Trophoblast cell (in vitro differentiated cells and primary cell): ENCODE measurements around the gene LRRFIP2.

Experiments used
- DNase-seq, 2 donors: peaks; one replicate each; pipeline ENCODE4 v3.0.0-alpha.2; 2016
- H2AFZ ChIP-seq: 2 replicates; pipeline ENCODE4 v1.6.1; 2013; ENCODE audit warnings: low read length, moderate library complexity, mild to moderate bottlenecking; ENCODE audit not compliant: insufficient read depth, poor library complexity
- H2AK5ac ChIP-seq: 2 replicates; pipeline ENCODE4 v1.6.1; 2013; ENCODE audit warnings: mild to moderate bottlenecking, low read length
- H2BK120ac ChIP-seq: 2 replicates; pipeline ENCODE4 v1.6.1; 2013; ENCODE audit warnings: low read length, mild to moderate bottlenecking, moderate library complexity; ENCODE audit not compliant: insufficient read depth, poor library complexity
- H2BK12ac ChIP-seq: 2 replicates; pipeline ENCODE4 v1.6.1; 2013; ENCODE audit warnings: mild to moderate bottlenecking, low read length, moderate library complexity
- H2BK5ac ChIP-seq: 2 replicates; pipeline ENCODE4 v1.6.1; 2013; ENCODE audit warnings: low read length, low read depth, moderate library complexity, mild to moderate bottlenecking; ENCODE audit not compliant: poor library complexity
- H3K14ac ChIP-seq: 2 replicates; pipeline ENCODE4 v1.6.1; 2013; ENCODE audit warnings: mild to moderate bottlenecking, low read length
- H3K18ac ChIP-seq: 2 replicates; pipeline ENCODE4 v1.6.1; 2013; ENCODE audit warnings: mild to moderate bottlenecking, low read length
- H3K23ac ChIP-seq: 2 replicates; pipeline ENCODE4 v1.6.1; 2013; ENCODE audit warnings: low read length
- H3K27ac ChIP-seq: 2 replicates; pipeline ENCODE4 v1.5.1; 2013; ENCODE audit warnings: low read depth, mild to moderate bottlenecking, inconsistent platforms, low read length, moderate library complexity
- H3K27me3 ChIP-seq: 2 replicates; pipeline ENCODE4 v1.6.1; 2013; ENCODE audit warnings: inconsistent platforms, mild to moderate bottlenecking, low read length, moderate library complexity; ENCODE audit not compliant: insufficient read depth
- H3K36me3 ChIP-seq, 2 experiments: 1 replicate in 1 of 2; 2 replicates in 1 of 2; pipeline ENCODE4 v1.6.1; 2013; ENCODE audit warnings: low read length in 2 of 2, mild to moderate bottlenecking in 2 of 2, moderate library complexity in 1 of 2; ENCODE audit not compliant: insufficient read depth in 2 of 2, control insufficient read depth in 1 of 2
- H3K4ac ChIP-seq: 2 replicates; pipeline ENCODE4 v1.6.1; 2013; ENCODE audit warnings: low read depth, mild to moderate bottlenecking, low read length, moderate library complexity
- H3K4me1 ChIP-seq, 2 experiments: 1 replicate in 1 of 2; 2 replicates in 1 of 2; pipeline ENCODE4 v1.6.1; 2013; ENCODE audit warnings: low read length in 2 of 2, mild to moderate bottlenecking in 2 of 2, moderate library complexity in 1 of 2; ENCODE audit not compliant: insufficient read depth in 2 of 2, control insufficient read depth in 1 of 2
- H3K4me2 ChIP-seq: 2 replicates; pipeline ENCODE4 v1.6.1; 2013; ENCODE audit warnings: inconsistent platforms, mild to moderate bottlenecking, low read length, moderate library complexity
- H3K4me3 ChIP-seq: 2 replicates; pipeline ENCODE4 v1.5.1; 2013; ENCODE audit warnings: mild to moderate bottlenecking, low read depth, low read length, inconsistent platforms
- H3K79me1 ChIP-seq: one replicate; pipeline ENCODE4 v1.6.1; 2013; ENCODE audit warnings: low read length
- H3K79me2 ChIP-seq: 2 replicates; pipeline ENCODE4 v1.6.1; 2013; ENCODE audit warnings: low read length, mild to moderate bottlenecking; ENCODE audit not compliant: control insufficient read depth, insufficient read depth, poor library complexity
- H3K9ac ChIP-seq: 2 replicates; pipeline ENCODE4 v1.6.1; 2013; ENCODE audit warnings: mild to moderate bottlenecking, low read length
- H3K9me3 ChIP-seq: 2 replicates; pipeline ENCODE4 v1.6.1; 2013; ENCODE audit warnings: low read depth, mild to moderate bottlenecking, control low read depth, inconsistent platforms, low read length; ENCODE audit not compliant: insufficient read depth
- H4K12ac ChIP-seq: 2 replicates; pipeline ENCODE4 v1.6.1; 2013; ENCODE audit warnings: low read depth, mild to moderate bottlenecking, low read length, moderate library complexity
- H4K8ac ChIP-seq: 2 replicates; pipeline ENCODE4 v1.6.1; 2013; ENCODE audit warnings: low read depth, mild to moderate bottlenecking, low read length, moderate library complexity
- H4K91ac ChIP-seq: one replicate; pipeline ENCODE4 v1.6.1; 2013; ENCODE audit warnings: low read depth, mild to moderate bottlenecking, low read length, moderate library complexity
- WGBS: extraction: QIAGEN DNeasy Blood & Tissue Kit; methylation state at CpG from one replicate; pipeline ENCODE4 v1.1.7; 2013; ENCODE audit warnings: missing lambda C conversion rate; ENCODE audit not compliant: insufficient read length, insufficient coverage; ENCODE audit errors: extremely low coverage; 5-methylcytosine and 5-hydroxymethylcytosine counted together

Gene LRRFIP2

DNA sequence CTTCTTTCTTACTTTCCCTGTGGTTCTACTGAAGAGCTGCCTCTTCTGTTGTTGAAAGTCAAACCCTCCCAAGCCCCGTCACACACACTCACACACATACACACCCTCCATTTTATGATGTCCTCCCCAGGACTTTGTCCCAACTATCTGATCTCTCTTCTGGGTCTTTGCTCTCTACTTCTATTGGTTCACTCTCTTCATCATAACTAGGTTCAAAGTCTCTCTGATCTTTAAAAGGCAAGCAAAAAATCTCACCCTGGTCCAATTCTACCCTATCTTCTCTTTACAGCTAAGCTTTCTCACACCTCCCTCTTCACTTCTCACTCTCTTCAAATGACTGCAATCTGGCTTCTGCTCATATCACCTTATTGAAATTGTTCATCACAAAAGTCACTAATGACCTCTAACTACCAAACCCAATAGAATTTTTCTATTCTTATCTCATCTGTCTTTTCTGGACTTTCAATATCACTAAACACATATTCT is 34.8 kb downstream of the LRRFIP2 start:
- Histone ChIP-seq H3K4ac (no peak overlapping the region), H3K9ac (no peak overlapping the region), H3K4me3 (no peak overlapping the region), H2AFZ (no peak overlapping the region), H2BK120ac (no peak overlapping the region), H3K79me2 (no peaks in the 10 kb centered on the region), H3K4me1 (no peaks in the 10 kb centered on the region), H2AK5ac (no peak overlapping the region), H4K8ac (no peak overlapping the region), H4K91ac (no peak overlapping the region), H3K27me3 (no peaks in the 10 kb centered on the region), H3K4me2 (no peak overlapping the region), H2BK5ac (no peak overlapping the region), H3K14ac (no peak overlapping the region), H3K79me1 (no peaks in the 10 kb centered on the region), H3K23ac (no peak overlapping the region), H2BK12ac (no peak overlapping the region), H3K36me3 (peaks cover 2 to 4% of the 10 kb centered on the region in 2 experiments), H3K18ac (no peak overlapping the region), H4K12ac (no peak overlapping the region), H3K27ac (no peak overlapping the region), H3K9me3 (no peaks in the 10 kb centered on the region)
- no CpG with 5 or more reads among the region's 1 CpG for whole genome bisulfite sequencing
- DNase-seq: no peak

GRCh38 chr3:37138816-37139215 is 35.6 kb downstream of the LRRFIP2 start:
- no CpG with 5 or more reads among the region's 2 CpGs for WGBS
- H3K18ac ChIP-seq: no peak overlapping the region
- no peak for DNase-seq
- H3K23ac ChIP-seq: no peak overlapping the region
- no peak overlapping the region for H3K4me3 ChIP-seq
- H3K36me3 ChIP-seq: peaks cover 2% of the 10 kb centered on the region in 2 experiments
- H3K4me1 ChIP-seq: no peaks in the 10 kb centered on the region
- no peaks in the 10 kb centered on the region for H3K9me3 ChIP-seq
- no peak overlapping the region for H2AFZ ChIP-seq
- H3K79me2 ChIP-seq: no peaks in the 10 kb centered on the region
- H4K8ac ChIP-seq: no peak overlapping the region
- H3K27me3 ChIP-seq: no peaks in the 10 kb centered on the region
- no peak overlapping the region for H3K4ac ChIP-seq
- no peak overlapping the region for H2BK5ac ChIP-seq
- H4K91ac ChIP-seq: no peak overlapping the region
- H3K9ac ChIP-seq: no peak overlapping the region
- no peak overlapping the region for H2AK5ac ChIP-seq
- H2BK120ac ChIP-seq: no peak overlapping the region
- H2BK12ac ChIP-seq: no peak overlapping the region
- H3K14ac ChIP-seq: no peak overlapping the region
- H4K12ac ChIP-seq: no peak overlapping the region
- H3K27ac ChIP-seq: no peak overlapping the region
- no peak overlapping the region for H3K4me2 ChIP-seq
- H3K79me1 ChIP-seq: no peaks in the 10 kb centered on the region

DNA sequence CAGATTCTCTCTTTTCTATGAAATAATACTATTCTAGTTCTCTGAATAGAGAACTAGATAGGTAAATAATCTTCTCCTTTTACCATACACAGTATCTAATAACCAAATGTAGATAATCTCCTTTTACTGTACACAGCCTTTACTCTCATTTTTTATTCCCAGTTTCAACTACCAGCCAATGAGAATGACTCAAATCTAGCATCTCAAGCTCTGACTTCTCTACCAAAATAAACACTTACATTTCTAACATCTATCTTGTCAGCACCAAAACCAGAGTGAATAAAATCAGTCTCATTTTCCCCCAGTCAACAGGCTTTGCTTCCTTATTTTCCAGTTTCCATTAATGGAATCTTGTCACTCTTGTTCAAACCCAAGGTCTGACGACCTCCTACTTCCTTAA is 36.9 kb downstream of the LRRFIP2 start:
- Histone ChIP-seq H3K9ac (no peak overlapping the region), H3K79me1 (no peaks in the 10 kb centered on the region), H2BK12ac (no peak overlapping the region), H3K27me3 (no peaks in the 10 kb centered on the region), H4K8ac (no peak overlapping the region), H3K9me3 (no peaks in the 10 kb centered on the region), H2BK120ac (no peak overlapping the region), H2AK5ac (no peak overlapping the region), H3K79me2 (no peaks in the 10 kb centered on the region), H3K4me1 (no peaks in the 10 kb centered on the region), H3K14ac (no peak overlapping the region), H4K91ac (no peak overlapping the region), H3K4me2 (no peak overlapping the region), H3K4ac (no peak overlapping the region), H3K36me3 (peaks cover 0 to 2% of the 10 kb centered on the region in 2 experiments), H3K23ac (no peak overlapping the region), H4K12ac (no peak overlapping the region), H2BK5ac (no peak overlapping the region), H3K4me3 (no peak overlapping the region), H3K18ac (no peak overlapping the region), H3K27ac (no peak overlapping the region), H2AFZ (no peak overlapping the region)
- WGBS: 100% methylated on average over 1 of the region's 1 CpG
- DNase-seq: no peak

GRCh38 chr3:37136067-37136466 is 38.3 kb downstream of the LRRFIP2 start:
- H2AFZ ChIP-seq: no peak overlapping the region
- H4K12ac ChIP-seq: no peak overlapping the region
- H2BK12ac ChIP-seq: no peak overlapping the region
- H3K4me3 ChIP-seq: no peak overlapping the region
- no peak overlapping the region for H2AK5ac ChIP-seq
- no peaks in the 10 kb centered on the region for H3K9me3 ChIP-seq
- no peak overlapping the region for H4K8ac ChIP-seq
- H3K27ac ChIP-seq: no peak overlapping the region
- no peak overlapping the region for H2BK120ac ChIP-seq
- no peak for DNase-seq
- no peaks in the 10 kb centered on the region for H3K36me3 ChIP-seq
- H3K18ac ChIP-seq: no peak overlapping the region
- no peak overlapping the region for H3K14ac ChIP-seq
- no peak overlapping the region for H3K9ac ChIP-seq
- no peak overlapping the region for H3K4me2 ChIP-seq
- H3K79me2 ChIP-seq: no peaks in the 10 kb centered on the region
- H3K27me3 ChIP-seq: no peaks in the 10 kb centered on the region
- no peak overlapping the region for H3K23ac ChIP-seq
- no peaks in the 10 kb centered on the region for H3K4me1 ChIP-seq
- WGBS: no CpG with 5 or more reads among the region's 2 CpGs
- no peak overlapping the region for H3K4ac ChIP-seq
- no peak overlapping the region for H4K91ac ChIP-seq
- no peaks in the 10 kb centered on the region for H3K79me1 ChIP-seq
- no peak overlapping the region for H2BK5ac ChIP-seq
